CD4-positive, alpha-beta T cell treated with Interferon alpha-2 for 1 hour (primary cell): ENCODE measurements around the gene STK10.

Experiments used
- DNase-seq, 2 donors: peaks; one replicate each; pipeline ENCODE4 v3.0.0-alpha.2; 2020 to 2022

STK10 gene

DNA sequence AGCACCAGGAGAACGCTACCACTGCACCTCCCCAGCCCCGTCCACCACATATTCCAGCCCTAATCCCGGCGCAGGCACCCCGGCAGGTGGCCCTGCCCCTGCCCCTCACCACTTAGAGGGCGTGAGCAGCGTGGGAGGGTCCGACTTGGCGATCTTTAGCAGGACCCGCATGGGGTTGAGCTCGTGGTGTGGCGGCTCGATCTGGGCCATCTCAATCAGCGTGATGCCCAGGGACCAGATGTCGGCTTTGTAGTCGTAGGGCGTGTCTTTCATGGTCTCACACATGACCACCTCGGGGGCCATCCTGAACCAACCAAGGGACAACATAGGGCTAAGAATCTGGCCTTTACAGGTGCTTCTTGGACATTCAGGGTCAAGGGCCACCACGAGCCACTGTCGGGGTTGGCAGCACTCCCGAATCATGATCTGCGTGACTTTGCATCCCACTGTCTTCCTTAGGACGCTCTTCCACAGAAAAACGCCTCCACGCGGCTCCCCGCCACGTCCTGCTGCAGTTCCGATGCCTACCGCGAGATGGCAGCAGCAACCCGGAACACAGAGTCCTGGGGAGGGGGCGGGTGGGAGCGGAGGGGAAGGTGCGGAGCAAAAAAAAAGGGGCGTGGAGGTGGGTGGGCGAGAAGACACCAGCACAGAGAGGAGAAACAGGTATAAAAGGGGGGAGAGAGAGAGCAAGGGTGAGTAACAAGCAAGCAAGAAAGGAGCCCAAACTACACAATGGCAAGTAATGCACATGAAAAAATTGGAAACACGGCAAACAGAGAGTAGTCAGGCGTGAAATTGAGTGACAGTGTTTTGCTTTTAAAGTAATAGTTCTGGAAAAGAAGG, 81.3 kb downstream of the STK10 start:
- DNase-seq: peak; percentile 44 to 70

DNA sequence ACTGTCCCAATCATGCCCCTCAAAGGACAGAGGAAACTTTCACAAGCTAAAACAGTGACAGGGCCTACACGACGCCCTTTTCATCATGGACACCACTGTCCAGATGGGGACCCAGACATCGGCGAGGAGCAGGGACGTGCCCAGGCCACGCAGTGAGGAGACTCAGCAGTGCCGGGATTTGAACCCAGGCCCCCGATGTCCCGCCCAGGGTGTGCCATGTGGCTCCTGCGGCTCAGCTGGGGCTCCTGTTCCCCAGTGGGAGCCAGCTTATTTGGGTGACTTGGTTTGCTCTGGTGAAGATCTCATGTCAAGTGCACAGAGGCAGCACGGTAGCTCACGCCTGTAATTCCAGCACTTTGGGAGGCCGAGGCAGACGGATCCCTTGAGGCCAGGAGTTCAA, 82.2 kb downstream of the STK10 start:
- DNase-seq: no peak

DNA sequence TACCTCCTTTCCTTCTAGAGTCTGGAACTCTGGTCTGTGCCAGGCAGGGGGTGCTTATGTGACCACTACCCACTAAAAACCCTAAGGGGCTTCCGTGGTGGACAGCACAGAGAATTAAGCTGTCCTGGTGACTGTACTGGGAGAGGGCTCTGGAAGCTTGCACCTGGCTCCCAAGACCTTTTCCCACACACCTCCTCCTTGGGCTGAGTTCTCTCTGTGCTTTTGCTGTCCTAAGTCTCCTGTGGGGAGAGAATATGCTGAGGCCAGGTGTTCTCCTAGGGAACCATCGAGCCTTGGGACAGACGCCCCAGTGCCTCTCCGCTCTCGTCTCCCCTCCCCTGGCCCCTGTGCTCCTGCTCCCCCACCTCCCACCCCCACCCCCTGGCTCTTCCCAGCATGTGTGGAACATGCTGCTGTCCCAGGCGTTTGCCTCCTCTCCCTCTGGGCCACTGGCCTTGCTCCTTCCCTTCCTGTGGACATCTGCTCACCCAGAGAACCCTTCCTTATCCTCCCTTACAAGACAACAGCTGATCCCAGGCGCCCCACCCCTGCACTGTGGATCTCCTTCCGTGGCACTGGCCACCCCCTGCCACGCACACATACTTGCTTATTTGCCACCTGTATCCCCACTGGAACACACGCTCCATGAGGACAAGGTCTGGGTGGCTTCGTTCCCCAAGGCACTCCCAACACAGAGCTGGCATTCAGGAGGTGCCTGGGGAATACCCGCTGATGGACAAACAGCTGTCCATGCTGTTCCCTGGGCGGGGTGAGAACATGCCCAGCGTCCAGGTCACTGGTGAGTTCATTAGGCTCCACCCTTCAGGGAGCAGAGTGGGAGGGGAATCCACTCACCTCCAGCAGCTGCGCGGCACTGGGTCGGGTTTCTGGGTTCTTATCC, 83.0 kb downstream of the STK10 start:
- DNase-seq: no peak

DNA sequence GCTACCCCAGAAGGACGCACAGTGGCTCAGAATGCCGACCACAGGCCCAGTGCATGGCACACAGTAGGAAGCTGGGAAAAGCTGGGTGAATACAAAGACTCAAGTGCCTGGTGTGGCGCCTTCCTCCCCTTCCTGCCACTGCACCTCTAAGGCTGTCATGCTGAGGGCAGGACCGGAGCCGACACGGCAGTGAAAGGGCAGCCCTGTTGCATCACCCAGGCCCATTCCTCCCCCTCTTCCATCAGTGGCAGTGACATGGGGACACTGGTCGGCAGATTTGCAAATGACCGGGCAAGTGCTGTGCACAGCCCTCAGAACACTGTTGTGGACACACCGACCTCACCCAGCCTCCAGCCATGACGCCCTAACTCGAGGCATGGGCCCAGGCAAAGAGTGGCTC, 84.0 kb downstream of the STK10 start:
- no peak for DNase-seq

DNA sequence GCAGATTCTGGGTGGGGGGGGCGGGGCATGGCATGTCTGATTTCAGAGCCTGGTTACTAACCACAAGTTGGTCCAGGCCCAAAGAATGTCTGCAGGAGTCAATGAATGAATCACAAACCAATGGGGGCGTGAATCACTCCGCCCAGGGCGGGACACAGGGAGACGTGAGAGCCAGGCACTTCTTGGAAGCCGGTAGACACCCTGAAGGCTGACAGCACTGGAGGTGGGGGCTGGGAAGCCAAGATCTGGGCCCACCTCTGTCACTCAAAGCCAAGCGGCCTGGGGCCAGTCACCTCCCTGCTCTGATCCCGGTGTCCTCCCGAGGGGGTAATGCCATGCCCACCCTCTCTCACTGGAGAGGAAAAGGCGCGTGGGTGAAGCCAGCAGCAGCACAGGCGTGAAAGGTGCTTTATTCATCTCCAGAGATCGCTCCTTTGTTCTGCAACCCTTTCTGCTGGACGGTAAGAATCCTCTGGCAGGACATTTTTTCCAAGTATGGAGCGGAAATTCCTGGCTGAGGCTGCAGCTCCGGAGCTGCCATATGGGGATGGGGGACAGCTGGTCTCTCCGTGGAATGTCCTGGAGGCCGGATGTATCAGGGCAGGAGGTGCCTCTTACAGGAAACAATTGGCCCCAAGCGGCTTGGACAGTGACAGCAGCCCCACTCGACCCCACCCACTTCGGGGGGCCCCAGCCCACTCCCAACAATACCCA, 85.0 kb downstream of the STK10 start:
- no peak for DNase-seq

DNA sequence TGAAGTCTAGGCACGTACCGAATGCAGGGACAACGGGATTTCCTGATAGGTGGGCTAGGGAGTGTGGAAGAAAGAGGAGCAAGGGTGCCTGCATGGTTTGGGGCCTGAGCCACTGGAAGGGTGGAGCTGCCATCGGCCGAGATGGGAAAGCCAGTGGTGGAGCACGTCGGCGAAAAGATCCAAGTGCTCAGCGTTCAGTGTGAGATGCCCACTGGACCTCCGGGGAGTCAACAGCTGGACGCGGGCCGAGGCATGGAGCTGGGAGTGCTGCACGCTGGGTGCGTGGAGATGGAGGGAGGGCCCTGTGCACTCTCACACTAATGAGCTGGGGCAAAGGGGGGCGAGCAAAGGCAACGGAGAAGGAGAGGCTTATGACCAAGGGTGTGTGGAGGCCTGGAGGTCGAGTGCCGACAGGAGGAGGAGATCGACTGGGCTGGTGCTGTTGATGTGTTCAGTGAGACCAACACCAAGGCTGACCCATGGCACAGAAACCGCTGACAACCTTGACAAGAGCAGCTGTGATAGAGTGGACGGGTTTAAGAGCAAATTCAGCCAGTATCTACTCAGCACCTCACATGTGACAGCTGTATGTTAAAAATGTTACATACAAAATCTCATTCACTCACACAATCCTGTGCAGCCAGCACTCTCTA, 85.7 kb downstream of the STK10 start:
- DNase-seq: no peak

DNA sequence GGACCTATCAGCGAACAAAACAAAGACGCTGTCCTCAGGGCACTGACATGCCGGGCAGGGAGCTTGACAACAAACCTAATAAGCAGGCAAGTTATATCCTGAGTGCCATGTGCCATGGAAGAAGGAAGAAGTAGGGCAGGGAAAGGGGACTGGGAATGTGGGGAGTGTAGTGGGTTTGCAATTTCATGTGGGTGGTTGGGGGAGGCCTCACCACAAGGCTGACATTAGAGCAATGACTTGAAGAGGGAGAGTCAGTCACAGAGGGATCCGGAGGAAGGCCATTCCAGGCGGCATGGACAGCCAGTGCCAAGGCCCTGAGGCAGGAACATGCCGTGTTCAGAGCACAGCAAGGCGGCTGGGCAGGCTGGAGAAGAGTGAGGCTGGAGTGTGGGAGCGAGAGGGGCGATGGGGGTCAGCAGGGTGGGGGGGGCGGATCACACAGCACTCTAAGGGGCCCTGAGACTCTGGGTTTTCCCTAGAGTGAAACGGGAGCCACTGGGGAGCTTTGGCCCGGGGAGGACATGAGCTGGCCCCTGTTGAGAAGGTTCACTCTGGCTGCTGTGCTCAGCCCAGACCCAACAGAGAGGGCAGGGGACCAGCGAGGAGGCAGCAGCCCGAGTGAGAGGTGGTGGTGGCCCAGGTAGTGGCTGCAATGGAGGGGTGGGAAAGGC, 86.3 kb downstream of the STK10 start:
- no peak for DNase-seq

DNA sequence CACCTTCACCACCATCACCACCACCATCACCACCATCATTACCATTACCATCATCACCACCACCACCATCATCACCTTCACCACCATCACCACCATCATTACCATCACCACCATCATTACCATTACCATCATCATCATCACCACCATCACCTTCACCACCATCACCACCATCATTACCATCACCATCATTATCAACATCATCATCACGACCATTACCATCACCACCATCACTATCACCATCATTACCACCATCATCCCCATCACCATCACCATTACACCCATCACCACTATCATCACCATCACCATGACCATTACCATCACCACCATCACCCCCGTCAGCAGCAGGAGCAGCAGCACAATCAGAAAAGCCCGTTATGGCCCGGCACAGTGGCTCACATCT, 89.1 kb downstream of the STK10 start:
- DNase-seq: no peak

DNA sequence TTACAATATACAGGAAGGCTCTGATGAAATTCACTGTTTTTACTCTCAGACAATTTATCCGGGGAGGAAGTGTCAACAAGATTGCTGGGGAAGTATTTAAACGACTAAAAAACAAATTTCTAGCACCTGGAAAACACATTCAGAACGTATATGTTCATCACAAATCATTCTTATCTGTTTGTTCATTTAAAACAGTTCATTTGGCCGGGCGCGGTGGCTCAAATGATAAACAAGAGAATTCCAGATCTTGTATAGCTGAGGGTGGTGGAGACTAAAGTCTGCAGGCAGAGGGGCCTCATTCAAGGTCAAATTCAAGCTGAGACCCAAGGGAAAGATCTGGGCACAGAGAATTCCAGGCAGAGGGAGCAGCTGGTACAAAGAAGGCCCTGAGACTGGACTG, 90.0 kb downstream of the STK10 start:
- DNase-seq: no peak

DNA sequence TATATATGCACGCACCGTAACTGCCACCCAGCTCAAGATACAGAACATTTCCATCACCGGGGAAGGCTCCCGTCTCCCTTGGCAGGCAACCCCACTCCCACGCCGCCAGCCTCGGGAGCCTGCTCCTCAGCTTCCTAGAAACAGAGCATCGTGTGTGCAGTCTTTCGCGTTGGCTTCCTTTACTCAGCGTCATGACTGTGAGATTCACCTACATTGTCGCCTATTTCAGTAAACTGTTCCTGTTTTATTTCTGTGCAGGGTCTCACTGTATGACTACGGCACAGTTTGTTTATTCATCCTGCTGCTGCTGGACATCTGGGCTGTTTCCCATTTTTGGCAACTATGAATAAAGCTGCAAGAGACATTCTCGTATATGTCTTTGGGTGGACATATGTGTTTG, 90.7 kb downstream of the STK10 start:
- no peak for DNase-seq

DNA sequence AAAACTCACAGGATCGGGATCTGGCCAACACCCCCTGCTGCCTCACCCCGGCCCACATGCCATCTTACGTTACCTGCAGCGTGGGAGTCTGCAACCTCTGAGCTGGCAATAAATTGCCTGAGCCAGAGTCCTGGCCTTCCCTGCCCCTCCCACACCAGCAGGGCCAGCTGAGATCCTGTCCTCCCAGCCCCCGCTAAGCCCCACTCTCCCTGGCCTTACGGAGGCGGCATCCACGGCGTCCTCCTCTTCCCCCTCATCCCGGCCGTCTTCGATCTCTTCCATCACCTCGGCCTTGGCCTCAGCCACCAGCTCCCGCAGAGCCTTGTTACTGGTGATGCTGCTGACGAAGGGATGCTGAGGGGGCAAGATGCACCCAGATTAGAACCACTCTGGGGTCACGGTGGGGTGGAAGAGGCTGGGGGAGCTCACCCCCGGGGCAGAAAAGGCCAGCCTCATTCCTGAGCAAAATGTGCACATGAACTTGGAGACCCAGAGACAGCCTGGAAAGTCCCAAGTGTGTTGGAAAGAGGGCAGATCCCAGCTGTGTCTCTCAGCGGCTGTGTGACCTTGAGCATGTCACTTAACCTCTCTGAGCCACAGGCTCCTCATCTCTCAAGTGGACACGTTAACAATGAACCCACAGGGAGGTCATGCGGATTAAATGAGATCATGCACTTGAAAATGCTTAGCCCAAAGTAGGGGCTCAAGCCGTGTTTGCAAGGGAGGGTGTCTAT, 91.7 kb downstream of the STK10 start:
- DNase-seq: no peak

DNA sequence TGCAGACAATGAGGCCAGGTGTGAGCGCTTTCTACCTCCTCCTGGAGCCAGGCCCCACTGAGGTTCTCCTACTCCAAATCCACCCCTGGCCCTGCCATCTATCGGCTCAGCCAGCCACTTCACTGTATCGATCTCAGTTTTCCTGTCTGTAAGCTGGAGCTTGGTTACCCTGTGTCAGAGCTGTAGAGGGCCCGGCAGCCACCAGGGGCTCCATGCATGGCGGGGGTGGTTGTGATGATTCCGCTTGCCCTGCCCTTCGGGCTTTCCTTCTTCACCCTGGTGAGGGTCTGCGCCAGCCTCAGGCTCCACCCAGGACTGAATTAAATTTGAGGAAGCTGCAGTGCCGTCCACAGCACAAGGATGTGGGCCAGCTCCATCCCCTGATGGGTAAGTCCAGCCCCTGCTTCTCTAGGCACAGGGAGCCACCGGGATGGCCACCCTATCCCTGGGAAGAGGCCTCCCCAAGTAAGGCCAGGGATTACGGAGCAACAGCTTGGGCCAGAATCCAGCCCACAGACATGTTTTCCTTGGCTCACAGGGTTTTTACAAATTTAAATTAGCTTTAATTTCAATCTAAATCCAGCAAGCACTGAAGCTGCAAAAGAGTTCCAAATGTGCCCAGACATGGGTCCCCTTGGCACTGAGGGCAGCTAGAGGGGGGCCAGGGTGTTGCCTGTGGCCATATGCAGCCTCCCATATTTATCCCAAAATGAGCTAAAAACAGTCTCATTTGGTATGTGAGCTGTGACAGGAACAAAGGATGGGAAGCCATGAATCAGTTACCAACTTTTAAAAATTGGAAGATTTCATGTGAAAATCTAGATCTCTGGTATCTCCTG, 92.4 kb downstream of the STK10 start:
- no peak for DNase-seq

DNA sequence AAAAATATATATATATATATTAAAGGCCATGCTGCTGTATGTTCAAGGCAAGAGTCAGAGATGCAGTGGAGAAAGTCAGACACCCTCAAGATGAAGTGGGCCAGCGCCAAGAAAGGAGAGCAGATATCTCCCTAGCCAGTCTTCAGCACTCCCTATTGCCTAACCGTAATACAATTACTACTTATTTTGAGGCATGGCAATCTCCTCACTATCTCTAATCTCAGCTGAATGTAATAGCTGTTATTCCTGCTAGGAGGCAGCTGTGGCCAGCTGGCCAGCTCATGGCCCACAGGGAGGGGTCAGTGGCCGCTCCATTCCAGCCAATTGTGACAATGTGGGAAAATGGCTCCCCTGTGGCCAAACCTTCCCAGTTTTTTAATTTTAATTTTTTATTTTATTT, 94.1 kb downstream of the STK10 start:
- DNase-seq: no peak

DNA sequence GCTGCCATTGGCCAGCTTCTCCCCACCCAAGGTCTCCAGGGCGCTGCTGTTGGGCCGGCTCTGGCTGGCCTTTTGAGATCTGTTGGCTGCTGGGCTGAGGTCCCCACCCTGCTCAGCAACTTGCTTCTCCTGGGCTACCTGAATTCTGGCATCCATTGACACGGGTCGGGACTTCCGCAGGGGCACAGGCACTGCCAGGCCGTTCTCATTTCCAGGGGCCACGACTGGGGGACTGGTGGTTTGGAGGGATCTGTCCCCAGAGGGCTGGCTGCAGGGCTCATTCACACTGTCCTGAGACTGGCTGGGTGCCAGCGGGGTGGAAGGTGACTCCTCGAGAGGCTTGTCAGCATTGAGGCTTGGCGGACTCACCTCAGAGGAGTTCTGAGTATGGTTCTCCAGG, 94.5 kb downstream of the STK10 start:
- no peak for DNase-seq

DNA sequence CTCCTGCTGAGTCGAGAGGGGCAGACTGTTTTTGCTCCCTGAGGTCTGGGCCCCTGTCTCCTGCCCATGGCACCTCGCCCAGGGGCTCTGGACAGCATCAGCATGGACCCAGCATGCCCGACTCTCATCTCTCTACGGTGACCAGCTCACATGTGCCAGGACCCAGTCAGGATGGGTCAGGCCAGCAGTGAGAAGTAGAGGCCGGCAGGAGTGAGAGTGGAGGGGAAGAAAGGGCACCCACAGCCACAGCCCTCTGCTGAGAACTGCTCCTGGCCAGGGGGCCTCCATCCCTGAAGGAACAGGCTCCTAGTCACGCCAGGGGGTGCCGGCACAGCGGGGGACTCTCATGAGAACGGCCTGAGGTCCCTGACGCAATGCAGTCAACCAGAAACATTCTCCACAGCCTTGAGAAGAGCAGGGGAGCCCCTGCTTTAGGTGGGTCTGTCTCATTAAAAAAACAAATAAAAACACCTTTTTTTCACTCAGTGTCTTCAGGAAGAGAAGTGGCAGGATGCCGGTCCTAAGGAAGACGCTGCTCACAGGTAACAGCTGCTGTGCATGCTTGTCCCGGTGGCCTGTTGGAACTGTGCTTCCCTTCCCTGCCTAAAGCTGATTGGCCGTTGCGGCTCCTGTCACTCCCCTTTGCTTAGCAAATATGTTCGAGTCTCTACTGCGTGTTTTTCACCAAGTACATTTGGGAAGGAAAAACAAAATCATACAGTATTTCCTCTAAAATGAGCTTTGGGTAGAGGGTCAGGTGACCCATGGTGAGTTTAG, 95.9 kb downstream of the STK10 start:
- no peak for DNase-seq

DNA sequence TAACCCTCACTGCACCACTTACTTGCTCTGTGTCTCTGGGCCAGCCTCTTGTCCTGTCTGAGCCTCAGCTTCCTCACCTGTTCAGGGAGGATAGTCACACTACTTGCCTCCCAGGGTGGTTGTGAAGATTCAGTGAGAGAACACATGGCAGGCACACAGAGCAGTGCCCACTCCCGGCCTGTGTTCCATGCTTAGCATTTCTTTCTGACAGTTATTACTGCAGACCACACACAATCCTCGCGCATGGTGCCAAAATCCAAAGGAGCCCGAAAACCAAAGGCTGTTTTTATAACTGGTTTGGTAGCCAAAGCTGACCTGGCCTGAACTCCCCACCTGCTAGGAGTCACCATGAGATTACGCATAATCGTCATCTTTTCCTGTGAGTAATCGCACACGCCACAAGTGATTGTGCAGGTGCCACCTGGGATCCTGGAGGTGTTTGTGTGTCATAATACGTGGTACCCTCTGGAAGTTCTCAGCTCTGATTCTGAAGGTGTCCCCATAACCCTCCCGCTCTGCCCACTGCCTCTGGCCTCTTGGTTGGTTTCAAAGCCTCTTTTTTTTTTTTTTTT, 97.0 kb downstream of the STK10 start:
- DNase-seq: no peak

DNA sequence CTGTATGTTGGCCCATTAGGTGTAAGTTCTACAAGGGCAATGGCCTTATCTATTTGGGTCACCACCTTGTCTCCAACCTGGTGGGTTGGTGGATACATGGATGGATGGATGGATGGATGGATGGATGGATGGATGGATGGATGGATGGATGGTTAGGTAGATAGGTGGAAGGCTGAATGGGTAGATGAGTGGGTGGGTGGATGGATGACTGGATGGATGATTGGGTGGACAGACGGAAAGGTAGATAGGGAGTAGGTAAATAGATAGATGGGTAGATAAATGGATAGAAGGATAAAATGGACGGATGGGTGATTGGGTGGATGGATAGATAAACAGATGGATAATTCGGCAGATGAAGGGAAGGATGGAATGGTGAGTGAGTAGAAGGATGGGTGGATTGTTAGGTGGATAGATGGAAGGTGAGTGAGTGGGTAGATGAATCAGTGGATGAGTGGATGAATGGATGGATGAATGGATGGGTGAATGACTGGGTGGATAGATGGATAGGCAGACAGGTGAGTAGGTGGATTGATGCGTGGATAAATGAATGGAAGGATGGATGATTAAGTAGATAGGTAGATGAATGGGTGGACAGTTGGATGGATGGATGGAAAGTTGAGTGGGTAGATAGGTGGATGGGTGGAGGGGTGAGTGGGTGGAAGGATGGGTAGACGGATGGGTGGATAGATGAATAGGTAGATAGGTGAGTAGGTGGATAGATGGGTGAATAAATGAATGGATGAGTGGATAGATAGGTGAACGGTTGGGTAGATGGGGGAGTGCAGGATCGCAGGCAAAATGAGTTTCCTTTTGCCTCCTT, 98.5 kb downstream of the STK10 start:
- DNase-seq: no peak

DNA sequence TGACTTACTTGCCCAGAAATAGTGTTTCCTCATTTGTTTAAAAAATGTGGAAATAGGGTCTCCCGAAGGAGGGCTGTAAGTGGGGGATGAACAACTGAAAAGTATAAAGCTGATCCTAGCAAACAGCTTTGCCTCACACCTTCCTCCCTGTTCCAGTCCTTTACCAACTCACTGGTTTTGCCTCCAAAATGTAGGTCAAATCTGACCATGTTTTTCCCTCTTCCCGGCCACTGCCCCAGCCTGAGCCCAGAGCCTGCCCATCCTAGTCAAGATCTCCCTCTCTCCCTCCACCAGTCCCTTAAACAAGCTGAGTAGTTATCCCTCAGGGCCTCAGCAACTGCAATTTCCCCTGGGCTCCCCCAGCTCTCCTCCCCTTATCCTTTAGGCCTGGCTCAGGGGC, 99.2 kb downstream of the STK10 start:
- DNase-seq: no peak
